Activated T-helper 1 cell treated with anti-CD3 and anti-CD28 coated beads, Interleukin-2, amount 50 U/mL, for 16 hours (primary cell): ENCODE data around the gene EME2.
A peak's percentile ranks its signal among the peaks of the same experiment; 100 is the strongest.

ENCODE experiments used
- DNase-seq, 2 donors: peaks; one replicate each; pipeline ENCODE4 v3.0.0-alpha.2; 2020; ENCODE audit warnings: low read depth in 1 of 2, low spot score in 1 of 2

Gene EME2

DNA sequence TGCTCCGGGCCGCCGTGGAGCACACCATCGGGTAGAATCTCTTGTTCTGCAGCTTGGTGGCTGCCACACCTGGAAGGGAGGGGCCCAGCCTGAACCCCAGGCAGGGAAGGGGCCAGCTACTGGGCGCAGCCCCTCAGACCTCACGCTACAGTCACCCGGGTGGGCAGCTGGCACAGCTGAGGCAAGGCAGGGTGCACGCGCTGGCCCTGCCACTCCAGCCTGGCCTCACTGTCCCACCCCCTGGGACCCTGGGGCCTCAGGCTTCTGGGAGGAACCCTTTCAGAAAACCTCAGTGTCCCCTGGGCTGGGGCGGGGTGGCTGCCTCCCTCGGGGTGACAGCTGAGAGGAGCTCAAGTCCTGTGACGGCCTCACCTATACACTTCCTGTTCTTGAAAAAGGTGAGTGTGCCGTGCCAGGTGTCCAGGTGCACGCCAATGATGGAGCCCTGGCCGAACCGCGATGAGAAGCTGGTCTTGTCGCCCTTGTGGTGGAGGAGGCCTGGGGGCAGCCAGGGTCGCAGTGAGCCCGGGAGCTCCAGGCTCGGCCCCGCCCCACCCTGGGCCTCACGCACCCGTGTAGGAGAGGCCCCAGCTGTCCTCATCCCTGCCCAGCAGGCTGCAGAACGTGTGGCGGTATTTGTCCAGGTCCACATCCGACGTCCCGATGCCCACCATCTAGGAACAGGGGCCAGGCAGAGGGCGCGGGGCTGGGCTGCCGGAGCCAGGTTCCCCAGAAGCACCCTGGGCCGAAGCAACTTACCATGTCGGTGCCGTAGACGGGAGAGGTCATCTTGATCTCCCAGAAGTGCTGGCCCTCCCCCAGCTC, 5.0 kb downstream of the EME2 start:
- no peak for DNase-seq

DNA sequence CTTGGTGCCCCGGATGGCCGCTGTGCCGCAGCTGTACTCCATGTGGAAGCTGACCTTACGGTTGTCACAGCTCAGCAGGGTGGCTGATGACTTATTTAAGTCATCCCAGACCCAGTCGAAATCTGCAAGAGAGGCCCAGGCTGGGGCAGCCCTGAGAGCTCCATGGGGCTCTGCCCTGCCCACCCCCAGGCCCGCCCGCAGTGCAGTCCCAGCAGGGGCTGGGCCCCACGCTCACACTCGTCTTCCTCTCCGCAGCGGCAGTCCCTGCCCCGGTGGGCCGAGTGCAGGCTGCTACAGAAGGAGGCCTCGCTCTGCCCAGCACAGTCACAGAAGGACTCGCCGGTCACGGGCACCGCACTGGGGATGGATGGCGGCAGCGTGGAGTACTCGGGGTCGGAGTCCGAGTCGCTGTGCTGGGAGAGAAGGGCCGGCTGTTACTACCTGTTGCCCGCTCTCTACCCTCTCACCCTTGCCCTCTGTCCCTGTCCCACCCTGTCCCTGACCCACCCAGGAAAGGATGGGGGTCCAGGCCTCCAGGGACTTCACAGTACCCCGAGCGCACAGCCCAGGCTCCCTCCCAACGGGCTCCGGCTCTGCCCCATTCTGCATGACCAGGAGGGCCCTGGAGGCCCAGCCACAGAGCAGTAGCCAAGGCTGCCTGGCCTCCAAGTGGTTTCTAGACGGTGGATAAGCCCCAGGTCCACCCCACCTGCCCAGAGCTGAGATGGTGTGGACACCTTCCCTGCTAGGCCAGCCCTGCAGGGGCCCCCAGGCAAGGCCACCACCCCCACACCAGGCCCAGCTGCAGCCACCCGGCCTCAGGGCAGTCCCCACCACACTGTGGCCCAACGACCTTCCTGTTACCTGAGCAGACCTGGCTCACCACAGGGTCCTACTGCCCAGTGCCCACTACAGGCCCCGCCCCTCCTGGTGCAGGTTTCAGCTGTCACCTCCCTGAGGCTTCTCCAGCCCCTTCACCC, 5.9 kb downstream of the EME2 start:
- DNase-seq: no peak

DNA sequence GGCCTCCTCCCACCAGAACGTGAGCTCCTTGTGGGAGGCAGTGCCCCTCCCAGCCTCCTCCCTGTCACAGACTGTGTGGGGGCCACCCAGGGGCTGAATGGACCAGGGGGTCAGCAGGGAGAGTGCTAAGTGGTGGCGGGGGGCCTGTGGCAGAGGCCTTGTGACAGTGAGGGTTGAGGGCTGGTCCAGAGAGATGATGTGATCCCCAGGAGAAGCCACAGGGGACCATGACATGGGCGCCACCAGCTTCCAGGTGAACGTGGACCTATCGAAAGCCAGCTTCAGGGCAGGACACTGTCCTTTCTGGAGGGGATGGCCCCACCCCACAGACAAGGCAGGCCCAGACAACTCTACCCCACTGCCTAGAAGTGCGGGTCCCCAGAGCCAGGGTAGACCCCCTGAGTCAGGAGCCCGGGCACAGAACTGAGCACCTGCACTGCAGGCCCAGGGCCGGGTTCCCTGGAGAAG, 6.7 kb downstream of the EME2 start:
- DNase-seq: no peak

DNA sequence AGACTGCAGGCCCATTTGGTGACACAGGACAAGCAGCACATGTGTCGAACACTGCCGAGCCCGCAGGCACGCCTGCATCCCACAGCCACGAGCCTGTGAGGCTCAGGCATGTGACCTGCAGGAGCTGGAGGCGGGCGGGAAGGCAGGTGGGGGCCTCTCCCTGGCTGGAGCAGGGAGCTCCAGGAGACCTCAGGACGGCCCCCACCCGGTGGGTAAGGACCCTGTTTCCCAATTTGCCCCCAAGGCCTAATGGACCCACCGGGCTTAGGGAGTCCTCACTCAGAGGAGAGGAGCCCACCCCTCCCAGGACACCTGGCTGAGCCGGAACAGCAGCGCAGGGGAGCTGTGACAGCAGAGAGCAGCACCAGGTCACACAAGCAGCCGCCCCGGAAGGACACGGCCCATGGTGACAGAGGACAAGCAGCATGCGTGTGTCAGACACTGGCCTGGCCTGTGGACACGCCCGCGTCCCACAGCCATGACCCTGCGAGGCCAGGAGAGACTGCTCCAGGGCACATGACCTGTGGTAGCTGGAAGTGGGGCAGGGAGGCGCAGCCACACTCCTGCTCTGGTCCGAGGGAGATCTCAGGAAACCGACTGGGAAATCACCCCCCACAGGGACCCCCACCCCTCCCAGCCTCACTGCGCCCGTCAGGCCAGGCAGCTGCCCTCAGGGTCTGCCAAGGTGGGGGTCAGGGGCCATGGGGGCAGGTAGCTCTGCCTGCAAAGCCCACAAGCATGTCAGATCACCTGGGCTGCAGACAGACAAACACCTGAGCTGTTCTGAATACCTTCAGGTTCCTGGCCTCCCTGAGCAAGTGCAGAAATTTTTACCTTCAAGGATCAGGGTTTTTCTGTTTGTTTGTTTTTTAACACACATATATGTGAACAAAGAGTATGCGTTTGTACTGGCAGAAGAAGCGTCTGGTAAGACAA, 7.4 kb downstream of the EME2 start:
- no peak for DNase-seq

DNA sequence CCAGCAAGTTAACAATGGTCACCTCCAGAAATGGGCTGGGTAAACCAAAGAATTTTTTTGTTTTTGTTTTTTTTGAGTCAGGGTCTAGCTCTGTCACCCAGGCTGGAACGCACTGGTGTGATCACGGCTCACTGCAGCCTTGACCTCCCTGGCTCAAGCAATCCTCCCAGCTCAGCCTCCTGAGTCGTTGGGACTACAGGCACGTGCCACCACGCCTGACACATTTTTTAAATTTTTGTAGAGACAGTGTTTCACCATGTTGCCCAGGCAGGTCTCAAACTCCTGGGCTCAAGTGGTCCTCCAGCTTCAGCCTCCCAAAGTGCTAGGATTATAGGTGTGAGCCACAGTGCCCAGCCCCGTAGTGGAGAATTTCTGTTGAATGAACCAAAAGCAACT, 8.1 kb downstream of the EME2 start:
- no peak for DNase-seq

DNA sequence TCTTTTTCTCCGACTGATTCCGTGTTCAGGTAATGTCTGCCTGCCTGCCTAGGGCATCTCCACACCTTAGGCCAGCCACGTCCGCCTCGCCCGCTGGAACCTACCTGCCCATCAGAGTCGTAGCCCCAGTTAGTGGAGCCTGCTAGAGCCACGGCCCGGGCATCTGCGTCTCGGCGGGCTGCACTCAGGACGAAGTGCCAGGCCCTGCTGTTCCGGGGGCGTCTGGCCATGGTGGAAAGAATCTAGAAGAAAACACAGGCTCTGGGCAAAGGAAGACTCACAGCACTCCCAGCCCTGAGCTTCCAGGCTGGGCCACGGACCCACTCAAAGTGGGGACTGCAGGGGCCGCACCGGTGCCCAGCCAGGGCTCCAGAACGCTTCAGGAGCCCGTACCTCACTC, 8.6 kb downstream of the EME2 start:
- peak in 1 of 2 donors; percentile 0 for DNase-seq

DNA sequence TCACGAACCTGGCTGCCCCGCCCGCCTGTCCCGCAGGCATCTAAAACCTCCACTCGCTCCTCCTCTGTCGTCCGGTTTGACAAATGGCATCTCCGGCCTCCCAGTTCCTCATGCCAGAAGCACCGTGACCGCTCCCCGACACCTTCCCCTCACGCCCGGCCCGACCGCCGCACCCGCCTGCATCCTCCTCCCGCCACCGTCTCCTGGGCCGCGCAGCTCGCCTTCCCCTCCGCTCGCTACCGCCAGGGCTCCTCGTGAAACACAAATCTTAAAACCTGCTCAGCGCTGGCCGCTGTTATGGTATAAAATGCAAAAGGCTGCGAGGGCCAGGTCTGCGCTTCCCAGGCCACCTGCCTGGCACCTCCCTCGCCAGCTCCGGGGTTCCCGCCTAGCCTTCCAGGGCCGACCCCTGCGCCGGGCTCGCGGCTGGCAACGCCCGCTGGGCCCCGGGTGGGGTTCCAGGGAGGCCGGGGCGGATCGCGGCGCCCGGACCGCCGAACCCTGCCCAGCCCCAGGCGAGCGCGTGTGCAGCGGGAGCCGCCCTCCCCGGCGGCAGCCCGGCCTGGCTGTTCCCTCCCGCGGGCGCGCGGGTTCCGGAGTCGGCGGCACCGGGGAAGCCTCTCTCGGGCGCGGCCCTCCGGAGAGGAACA, 9.3 kb downstream of the EME2 start:
- DNase-seq: peak in 1 of 2 donors; percentile 6

DNA sequence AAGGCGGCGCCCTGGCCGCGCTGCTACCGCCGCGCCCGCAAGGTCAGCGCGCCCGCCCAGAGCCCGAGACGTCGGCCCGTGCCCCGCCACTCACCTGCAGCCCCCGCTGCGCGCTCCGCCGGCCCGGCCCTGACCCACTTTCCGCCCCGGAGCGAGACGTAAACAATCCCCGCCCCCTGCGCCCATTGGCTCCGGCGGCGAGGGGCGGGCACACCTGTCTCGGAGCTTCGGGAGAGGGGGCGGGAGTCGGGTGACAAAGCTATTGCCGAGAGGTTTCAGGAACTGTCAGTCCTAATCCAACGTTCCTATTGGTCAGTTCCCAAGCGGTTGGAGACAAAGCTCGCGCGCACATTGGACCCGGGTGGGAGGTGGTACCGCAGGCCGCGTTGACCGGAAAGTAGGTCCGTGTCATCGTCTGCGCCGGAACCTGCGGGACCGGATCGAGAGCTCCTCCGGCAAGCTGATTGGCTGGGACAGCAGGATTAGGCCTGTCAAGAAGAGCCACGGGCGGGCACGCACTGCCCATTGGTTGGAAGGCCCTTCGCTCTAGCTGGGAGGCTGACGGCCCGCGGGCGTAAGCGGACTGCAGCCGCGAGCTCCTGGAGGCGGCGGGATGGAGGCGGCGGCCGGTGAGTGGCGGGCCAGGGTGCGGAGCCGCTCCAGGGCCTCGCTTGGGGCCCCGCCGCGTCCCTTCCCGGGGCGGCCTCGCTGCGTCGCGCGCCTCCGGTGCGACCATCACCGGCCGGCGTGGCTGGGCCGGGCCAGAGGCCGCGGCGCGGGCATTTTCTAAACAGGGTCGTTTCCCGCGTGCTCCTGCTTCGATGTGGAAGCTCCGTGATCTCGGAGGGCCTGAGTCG, 10.0 kb downstream of the EME2 start, which contains the start of the genes NUBP2 and SPSB3:
NUBP2 (plus strand) TSS at position 553 of the 857 bp plus-strand sequence; CDS start at position 614, 61 bp downstream.
SPSB3 (minus strand) TSS at position 164 of the 857 bp plus-strand sequence. CDS start 1,088 bp downstream, outside the sequence.
- peak; percentile 95 to 96 for DNase-seq

DNA sequence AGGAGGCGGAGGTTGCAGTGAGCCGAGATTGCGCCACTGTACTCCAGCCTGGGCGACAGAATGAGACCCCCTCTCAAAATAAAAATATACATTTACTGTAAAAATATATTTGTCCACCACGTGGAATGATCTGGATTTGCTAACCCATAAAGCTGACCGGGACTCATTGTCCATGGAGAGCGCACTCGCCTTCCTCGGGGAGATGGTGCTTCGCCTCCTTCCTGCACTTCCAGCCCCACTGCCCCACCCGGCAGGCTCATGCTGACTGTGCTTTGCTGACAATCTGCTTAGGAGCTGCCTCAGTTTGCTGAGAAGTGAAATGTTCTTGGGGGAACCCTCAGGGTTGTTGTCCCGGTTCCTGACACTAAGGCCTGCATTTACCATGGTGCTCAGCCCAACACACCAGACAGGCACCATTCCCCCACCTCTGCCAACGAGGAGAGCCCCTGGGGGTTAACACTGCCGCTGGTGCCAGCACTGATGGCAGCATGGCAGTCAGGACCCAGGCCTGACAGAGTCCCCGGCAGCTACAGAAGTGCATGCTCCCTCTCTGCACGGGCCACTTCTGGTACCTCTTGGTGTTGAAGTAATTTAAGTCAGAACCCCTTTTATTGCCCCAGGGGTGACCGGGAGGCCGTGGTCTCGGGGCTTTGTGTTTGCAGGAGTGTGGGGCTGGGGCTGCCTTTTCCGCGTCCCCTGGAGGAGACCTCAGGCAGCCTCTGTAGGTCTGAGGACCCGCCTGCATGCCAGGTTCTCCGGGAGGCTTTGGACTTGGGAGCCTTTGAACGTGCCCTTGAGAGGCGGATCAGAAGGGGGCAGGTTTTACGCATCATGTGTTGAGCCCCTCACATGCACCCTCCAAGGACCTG, 12.6 kb downstream of the EME2 start:
- no peak for DNase-seq

DNA sequence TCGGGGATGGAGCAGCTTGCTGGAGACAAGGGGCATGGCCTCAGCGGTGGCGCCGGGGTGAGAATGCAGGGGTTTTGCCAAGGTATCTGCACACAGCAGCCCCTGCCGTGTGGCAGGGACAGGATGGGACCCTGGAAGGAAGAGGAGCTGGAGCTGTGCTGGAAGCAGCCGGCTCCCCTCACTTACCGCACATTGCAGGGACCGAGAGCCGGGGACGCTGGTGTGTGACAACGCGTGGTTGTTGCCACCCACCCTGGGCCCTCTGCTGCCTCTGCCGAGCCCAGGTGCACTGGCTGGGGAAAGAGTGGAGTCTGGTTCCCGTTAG, 13.2 kb downstream of the EME2 start:
- DNase-seq: no peak

DNA sequence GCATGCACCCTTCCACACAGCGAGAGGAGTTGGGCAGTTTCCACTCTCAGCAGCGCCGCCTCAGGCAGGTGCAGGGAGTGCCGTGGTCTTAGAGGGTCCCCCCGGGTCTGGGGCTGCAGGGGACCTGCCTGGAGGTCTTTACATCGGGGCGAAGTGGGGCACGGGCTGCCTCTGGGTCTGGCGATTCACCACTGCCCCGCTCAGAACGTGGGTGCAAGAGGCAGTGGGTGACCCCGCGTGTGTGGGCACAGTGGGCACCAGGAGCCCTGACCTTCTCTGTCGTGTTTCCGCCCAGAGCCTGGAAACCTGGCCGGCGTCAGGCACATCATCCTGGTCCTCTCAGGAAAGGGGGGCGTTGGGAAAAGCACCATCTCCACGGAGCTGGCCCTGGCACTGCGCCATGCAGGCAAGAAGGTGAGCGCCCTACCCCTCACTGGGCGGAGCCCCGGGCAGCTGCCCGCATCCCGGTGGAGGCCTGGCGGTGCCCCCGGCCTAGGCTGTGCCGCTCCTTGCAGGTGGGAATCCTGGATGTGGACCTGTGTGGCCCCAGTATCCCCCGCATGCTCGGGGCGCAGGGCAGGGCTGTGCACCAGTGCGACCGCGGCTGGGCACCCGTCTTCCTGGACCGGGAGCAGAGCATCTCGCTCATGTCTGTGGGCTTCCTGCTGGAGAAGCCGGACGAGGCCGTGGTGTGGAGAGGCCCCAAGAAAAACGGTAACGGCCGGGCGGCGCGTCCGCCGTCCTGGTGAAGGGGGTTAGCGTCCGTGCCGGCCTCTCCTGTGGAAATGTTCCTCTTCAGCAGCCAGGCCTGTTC, 13.8 kb downstream of the EME2 start:
- DNase-seq: no peak

DNA sequence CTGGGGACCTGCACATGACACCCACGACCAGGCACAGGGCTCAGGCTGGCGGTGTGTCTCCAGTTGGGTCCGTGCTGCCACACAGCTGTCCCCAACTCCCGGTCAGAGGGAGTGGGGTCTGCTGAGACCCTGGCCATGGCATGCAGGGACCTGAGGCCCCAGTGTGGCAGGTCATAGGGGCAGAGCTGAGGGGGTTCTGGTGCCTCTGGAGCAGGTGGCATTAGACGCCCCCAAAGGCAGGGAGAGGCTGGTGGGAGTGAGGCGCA, 14.4 kb downstream of the EME2 start:
- DNase-seq: no peak

DNA sequence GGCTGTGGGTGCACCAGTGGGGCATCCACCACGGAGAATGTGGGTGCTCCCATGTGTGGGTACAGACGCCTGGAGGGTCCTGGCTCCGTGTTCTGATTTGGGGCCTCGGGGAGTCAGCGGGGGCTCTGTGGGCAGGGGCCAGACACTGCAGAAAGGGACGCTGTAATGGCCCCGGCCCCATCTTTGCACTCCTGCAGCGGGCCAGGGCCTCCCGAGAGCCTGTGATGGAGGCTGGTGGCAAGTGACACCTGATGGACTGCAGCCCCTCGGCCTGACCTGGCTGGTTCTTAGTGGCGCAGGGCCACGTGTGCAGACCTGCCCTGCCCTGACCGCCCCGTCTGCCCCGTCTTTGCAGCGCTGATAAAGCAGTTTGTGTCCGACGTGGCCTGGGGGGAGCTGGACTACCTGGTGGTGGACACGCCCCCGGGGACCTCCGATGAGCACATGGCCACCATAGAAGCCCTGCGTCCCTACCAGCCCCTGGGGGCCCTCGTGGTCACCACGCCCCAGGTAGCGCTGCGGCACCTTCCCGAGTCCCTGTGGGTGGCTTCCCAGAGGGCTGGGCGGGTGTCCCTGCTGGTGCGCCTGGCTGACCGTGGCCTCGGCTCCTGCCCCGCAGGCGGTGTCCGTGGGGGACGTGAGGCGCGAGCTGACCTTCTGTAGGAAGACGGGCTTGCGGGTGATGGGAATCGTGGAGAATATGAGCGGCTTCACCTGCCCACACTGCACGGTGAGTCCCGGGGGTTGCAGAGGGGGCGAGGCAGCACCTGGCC, 14.9 kb downstream of the EME2 start:
- no peak for DNase-seq

DNA sequence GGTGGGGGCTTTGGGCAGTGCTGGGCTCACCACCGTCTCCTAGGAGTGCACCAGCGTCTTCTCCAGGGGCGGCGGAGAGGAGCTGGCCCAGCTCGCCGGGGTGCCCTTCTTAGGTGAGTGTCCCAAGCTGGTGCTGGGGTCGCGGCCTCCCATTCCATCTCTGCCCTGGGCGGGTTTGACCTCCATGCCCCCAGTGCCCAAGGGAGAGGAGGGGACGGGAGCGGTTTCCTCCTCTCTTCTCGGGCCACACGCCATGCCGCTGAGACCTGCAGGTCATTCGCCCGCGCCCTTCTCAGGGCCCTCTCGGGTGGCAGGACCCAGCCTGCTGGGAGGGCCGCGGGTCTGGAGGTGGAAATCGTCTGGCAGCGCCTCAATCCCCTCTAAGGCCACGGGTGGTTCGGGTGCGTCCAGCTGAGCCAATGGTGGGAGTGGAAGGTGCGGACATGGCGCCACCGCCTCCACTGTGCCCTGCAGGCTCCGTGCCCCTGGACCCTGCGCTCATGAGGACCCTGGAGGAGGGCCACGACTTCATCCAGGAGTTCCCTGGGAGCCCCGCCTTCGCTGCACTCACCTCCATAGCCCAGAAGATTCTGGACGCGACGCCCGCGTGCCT, 15.6 kb downstream of the EME2 start:
- DNase-seq: no peak

DNA sequence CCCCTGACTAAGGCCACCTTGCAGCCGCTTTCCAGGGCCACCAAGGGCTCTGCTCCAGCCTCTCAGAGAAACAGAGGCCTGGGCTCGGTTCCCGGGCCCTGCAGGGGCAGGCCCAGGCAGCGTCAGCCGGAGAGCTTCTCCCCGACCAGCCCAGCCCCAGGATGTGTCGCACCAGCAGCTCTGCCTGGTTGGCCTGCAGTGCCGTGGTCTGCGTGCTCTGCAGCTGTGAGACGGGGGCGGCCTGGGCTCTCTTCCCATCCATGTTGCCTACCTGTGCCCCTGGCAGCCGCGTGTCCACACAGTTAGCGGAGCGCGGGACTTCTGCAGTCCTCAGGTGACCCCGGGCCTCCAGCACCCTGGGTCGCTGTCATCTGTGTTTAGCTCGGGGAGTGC, 16.1 kb downstream of the EME2 start:
- no peak for DNase-seq

DNA sequence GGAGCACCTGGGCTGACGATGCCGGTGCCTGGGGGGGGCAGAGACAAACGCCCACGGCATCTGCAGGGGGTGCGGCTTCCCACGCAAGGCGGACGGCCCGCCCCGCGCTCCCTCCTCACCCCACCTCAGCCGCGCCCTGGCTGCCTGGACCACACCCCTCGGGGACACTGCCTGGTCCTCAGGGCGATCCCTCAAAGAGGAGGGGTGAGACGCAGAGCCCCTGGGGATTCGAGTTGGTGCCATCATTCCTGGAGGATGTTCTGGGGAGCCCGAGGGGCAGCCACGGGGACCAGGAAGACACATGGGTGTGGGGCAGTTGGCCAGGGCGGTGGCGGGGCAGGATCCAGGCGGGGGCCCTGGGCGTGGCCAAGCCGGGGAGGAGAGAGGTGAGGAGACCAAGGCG, 17.0 kb downstream of the EME2 start:
- DNase-seq: no peak

DNA sequence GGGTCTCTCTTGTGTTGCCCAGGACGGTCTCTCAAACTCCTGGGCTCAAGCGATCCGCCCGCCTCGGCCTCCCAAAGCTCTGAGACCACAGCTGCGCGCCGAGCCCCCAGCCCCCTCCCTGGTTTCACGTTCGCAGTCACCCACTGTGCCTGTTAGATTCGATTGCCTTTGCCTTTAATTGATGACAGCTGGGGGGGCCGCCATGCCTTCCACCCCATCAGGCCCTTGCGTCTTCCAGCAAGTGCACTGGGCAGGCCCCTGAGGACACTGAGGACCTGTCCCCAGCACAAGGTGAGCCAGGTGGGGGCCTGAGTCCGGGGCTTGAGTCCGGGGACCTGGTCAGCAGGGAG, 17.6 kb downstream of the EME2 start:
- DNase-seq: no peak
